ENCODE data around the gene EHD1. TPM values are rescaled to one million over a fixed set of nuclear protein-coding genes. Genes with fewer than 3 reads are reported as not detected.
A peak's percentile ranks its signal among the peaks of the same experiment; 100 is the strongest.

Gene EHD1
- total RNA-seq, 2 donors from 2014 or later = 136 to 159 TPM

DNA sequence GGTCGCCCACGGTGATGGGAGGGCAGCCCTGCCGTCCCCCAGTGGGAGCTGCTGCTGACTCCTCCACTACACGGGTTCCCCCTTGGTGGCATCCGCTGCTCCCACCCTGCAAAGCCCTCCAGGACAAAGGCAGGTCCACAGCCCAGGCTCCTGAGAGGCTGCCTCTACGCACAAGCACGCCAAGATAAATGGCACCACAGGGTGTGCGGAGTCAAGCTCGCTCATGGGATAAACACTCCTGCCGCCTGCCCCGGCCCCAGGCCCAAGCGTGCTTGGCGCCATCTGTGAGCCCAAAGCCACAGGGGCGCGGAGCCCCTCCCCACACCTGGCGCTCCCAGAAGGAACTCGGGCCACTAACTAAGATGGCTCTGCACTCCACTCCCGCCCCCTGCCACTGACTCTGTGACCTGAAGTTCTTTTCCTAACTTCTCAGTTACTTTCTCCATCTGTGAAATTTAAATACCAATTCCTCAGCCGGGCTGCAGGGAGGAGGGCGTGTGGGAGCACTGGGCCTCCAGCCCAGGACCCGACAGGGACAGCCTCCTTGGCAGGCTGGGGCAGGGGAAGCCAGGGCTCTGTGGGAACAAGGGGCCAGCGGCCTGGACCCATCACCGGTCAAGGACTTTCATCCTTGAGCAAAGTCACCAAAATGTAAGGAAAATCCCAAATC lies 14.9 kb downstream of the EHD1 start:
- Mint-ChIP-seq H3K27ac (peak overlapping the region; percentile 93), H3K36me3 (ENCODE audit: insufficient read depth in 2 of 2) (peaks cover 15 to 34% of the 10 kb centered on the region in 2 donors), H3K4me1 (ENCODE audit: low read depth) (peaks cover 99% of the 10 kb centered on the region), H3K4me3 (peak overlapping the region; percentile 90 to 96), H3K27me3 (ENCODE audit: low read depth) (no peaks in the 10 kb centered on the region), H3K9me3 (no peaks in the 10 kb centered on the region)
- ATAC-seq (replicated peaks in 1 of 2) = no peak
- no peak for DNase-seq

DNA sequence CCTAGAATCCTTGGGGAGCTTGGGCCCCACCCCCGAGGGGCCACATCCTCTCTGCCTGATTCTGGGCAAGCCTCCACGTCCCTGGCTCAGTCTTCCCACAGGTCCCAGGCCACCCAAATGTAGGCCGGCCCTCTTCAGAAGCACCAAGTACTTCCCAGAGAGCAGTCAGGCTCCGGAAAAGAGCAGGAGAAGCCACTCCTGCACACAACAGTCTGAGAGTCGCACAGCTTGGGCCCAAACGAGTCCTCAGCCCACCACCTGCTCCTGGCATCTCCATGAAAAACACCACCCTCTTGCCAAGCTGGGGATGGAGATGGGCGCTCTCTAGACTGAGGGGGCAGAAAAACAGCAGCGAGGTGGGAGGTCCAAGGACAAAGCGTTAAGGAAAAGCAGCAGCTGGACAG lies 15.4 kb downstream of the EHD1 start:
- ATAC-seq (replicated peaks in 1 of 2) (no peak), DNase-seq (no peak)
- peaks cover 99% of the 10 kb centered on the region for H3K4me1 Mint-ChIP-seq (ENCODE audit: low read depth)
- no peaks in the 10 kb centered on the region for H3K27me3 Mint-ChIP-seq (ENCODE audit: low read depth)
- peak overlapping the region; percentile 90 to 96 for H3K4me3 Mint-ChIP-seq
- peaks cover 10 to 31% of the 10 kb centered on the region in 2 donors for H3K36me3 Mint-ChIP-seq (ENCODE audit: insufficient read depth in 2 of 2)
- H3K9me3 Mint-ChIP-seq = no peaks in the 10 kb centered on the region
- H3K27ac Mint-ChIP-seq = peak overlapping the region; percentile 93

DNA sequence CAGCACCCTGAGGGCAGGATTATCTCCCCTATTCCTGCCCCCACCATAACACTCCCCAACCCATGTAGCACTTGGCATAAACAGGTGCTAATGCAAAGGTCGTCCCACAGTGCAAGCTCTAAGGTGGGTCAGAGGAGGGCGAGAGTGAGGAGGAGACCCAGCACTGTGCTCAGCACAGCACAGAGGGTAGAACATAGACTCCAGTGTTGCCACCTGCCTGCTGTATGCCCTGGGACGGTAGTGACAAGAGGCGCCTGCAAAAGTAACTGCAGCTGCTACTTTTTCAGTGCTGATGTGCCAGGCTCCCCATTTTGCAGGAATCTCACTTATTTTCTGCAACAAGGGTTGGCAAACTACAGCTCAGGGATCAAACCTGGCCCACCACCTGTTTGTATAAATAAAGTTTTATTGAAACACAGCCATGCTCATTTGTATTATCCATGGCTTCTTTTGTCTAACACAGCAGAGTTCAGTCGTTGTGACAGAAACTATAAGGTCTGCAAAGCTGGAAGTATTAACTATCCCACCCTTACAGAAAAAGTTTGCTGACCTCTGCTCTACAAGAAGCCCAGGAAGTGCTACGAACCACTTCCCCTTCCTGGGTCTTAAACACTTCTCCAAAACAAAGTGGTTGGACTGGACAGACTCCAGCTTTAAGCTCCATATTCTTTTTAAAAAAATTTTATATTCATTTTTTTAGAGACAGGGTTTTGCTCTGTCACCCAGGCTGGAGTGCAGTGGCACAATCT lies 17.0 kb downstream of the EHD1 start:
- ATAC-seq (replicated peaks in 1 of 2) = no peak
- H3K27ac Mint-ChIP-seq = no peak overlapping the region
- no peaks in the 10 kb centered on the region for H3K27me3 Mint-ChIP-seq (ENCODE audit: low read depth)
- H3K9me3 Mint-ChIP-seq = no peaks in the 10 kb centered on the region
- H3K4me3 Mint-ChIP-seq = peak overlapping the region; percentile 76 to 90
- H3K36me3 Mint-ChIP-seq (ENCODE audit: insufficient read depth in 2 of 2) = peaks cover 7 to 27% of the 10 kb centered on the region in 2 donors
- peaks cover 95% of the 10 kb centered on the region for H3K4me1 Mint-ChIP-seq (ENCODE audit: low read depth)
- peak in 1 of 2 donors; percentile 45 for DNase-seq

DNA sequence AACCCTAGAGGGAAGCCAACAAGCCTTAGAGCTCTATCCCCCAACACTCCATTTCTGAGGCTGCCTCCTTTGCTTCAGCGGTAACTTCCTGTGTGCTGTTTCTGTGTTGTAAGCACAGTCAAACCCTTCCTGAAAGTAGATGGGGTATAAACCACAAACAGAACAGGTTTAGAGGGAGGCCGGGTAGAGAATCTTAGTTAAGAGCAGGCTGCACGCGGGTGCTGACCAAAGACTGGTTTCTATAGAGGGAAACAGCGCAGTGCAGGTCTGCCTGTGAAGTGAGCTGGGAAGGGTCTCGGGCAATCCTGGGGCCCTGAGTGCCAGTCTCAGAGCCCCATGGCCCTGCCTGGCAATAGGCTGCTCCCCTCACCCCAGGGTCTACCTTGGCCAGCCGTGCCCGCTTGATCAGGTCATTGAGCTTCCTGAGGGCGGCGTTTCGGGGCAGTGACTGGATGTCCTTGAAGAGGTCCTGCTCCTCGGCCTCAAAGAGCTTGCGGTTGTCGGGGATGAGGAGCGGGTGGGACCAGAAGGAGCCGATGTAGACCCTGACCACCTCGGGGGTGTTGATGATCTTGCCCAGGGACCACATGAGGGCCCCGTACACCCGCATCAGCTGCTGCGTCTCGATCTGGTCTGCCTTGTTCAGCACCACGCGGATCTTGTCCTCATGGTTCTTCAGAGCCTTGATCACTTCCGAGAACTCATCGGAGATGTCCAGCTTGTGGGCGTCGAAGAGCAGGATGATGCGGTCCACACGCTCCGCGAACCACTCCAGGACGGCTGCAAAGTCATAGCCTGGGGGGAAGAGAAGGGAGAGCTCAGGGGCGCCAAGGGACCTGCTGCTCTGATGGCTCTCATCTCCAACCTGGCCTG lies 18.6 kb downstream of the EHD1 start:
- H3K4me3 Mint-ChIP-seq = peak overlapping the region; percentile 83 to 93
- H3K4me1 Mint-ChIP-seq (ENCODE audit: low read depth) = peaks cover 95% of the 10 kb centered on the region

DNA sequence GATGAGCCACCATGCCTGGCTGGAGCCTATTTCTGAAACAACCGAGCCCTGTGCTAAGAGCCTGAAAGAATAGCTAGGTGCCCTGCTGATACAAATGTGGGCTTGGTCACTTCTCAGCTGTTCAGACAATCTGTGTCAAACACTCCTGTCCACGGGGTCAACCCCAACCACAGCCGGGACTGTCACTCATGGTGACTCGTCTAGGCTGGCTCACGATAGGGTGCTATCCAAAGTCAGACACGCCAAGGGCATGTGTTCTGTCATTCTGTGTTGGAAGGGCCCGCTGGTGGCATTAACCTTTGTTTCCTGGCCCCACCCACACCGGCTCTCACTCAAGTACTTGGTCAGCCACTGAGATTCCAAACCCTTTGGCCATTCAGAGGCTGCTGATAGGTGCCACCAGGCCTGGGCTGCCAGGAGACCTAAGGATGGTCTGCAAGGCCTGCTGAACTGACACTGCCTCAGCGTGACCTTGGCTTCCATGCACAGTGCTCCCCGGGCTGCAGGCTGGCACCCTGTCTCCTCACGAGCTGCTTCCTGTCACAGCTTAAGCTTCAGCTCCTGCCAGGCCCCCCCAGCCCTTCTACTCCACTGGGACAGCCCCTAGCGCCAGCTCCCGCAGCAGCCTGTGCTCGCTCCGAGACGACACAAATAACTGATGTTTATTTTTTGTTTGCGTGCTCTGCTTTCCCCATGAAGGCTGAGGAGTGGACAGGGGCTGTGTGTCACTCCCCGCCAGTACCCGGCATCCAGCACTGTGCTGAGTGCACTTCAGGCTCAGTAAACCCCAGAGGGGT lies 19.8 kb downstream of the EHD1 start:
- DNase-seq (peak; percentile 74 to 78), ATAC-seq (replicated peaks in 1 of 2) (peak; percentile 48 to 52)
- H3K27me3 Mint-ChIP-seq (ENCODE audit: low read depth) = no peaks in the 10 kb centered on the region
- H3K4me3 Mint-ChIP-seq = peak overlapping the region; percentile 83 to 93
- peaks cover 12 to 30% of the 10 kb centered on the region in 2 donors for H3K36me3 Mint-ChIP-seq (ENCODE audit: insufficient read depth in 2 of 2)
- peaks cover 95% of the 10 kb centered on the region for H3K4me1 Mint-ChIP-seq (ENCODE audit: low read depth)
- no peaks in the 10 kb centered on the region for H3K9me3 Mint-ChIP-seq
- H3K27ac Mint-ChIP-seq = peak overlapping the region; percentile 98

More for the DNA sequence above, 18.6 kb downstream of the EHD1 start:
- H3K9me3 Mint-ChIP-seq = no peaks in the 10 kb centered on the region
- peaks cover 7 to 26% of the 10 kb centered on the region in 2 donors for H3K36me3 Mint-ChIP-seq (ENCODE audit: insufficient read depth in 2 of 2)
- no peaks in the 10 kb centered on the region for H3K27me3 Mint-ChIP-seq (ENCODE audit: low read depth)
- ATAC-seq (replicated peaks in 1 of 2) (peak; percentile 64 to 76), DNase-seq (peak; percentile 77 to 85)
- peak overlapping the region; percentile 98 for H3K27ac Mint-ChIP-seq

DNA sequence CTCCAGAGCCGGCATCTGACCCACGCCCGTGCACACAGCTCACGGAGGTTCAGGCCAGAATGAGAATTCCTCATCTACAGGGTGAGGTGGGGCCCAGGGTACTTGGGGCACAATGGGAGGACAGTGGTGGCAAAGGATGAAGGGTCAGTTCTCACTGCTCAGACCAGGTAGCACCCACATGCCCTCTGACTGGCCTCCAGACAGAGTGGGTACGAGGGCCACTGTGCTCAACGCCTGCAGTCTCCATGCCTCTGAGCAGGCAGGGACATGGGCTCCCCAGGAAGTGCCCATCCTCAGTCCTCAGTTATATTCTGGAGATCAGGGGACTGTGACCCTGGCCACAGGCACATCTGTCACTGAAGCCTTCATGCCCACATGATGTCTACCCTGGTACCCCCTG lies 20.9 kb downstream of the EHD1 start:
- Mint-ChIP-seq H3K4me1 (ENCODE audit: low read depth) (peaks cover 95% of the 10 kb centered on the region), H3K9me3 (no peaks in the 10 kb centered on the region), H3K27ac (peak overlapping the region; percentile 24), H3K36me3 (ENCODE audit: insufficient read depth in 2 of 2) (peaks cover 15 to 32% of the 10 kb centered on the region in 2 donors), H3K4me3 (peak overlapping the region; percentile 40 to 53), H3K27me3 (ENCODE audit: low read depth) (no peaks in the 10 kb centered on the region)
- no peak for DNase-seq
- no peak for ATAC-seq (replicated peaks in 1 of 2)

DNA sequence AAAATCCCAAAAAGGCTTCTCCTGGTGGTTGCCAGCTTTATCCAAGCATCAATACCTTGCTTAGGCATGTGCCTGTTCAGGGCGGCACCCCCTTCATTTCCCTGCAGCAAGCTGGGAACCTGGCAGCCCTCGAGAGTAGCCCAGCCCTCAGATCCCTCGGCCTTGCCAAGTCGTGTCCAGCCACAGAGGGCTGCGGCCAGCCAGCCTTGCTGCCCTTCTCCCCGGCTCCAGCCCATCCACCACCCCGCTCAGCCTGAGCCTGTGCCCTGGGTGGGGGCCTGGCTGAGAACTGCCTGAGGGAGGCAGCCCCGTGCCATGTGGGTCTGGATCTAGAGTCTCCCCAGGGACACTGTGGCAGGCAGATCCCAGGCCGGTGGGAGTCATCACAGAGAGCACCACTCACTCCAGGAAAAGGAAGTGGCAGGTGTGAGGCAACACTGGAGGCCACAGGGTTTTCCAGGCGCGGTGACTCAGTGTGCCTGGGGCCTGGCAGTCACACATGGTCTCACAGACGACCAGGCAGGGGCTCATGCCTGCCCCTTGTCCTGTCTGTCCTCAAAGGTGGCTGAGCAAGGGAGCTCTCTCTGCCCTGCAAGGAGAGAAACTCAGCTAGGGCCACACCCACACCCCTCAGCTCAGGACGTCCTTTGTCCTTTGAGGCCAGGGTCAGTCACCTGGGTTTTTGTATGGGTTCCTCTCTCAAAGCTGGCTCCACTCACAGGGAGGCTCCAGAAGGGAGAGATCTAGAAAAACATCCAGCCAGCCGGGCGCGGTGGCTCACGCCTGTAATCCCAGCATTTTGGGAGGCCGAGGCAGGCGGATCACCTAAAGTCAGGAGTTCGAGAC lies 21.8 kb downstream of the EHD1 start:
- Mint-ChIP-seq H3K4me1 (ENCODE audit: low read depth) (peaks cover 96% of the 10 kb centered on the region), H3K36me3 (ENCODE audit: insufficient read depth in 2 of 2) (peaks cover 15 to 32% of the 10 kb centered on the region in 2 donors), H3K4me3 (peak overlapping the region; percentile 67 to 91), H3K27me3 (ENCODE audit: low read depth) (no peaks in the 10 kb centered on the region), H3K27ac (peak overlapping the region; percentile 91), H3K9me3 (no peaks in the 10 kb centered on the region)
- peak; percentile 31 to 51 for ATAC-seq (replicated peaks in 1 of 2)
- DNase-seq = peak; percentile 83

DNA sequence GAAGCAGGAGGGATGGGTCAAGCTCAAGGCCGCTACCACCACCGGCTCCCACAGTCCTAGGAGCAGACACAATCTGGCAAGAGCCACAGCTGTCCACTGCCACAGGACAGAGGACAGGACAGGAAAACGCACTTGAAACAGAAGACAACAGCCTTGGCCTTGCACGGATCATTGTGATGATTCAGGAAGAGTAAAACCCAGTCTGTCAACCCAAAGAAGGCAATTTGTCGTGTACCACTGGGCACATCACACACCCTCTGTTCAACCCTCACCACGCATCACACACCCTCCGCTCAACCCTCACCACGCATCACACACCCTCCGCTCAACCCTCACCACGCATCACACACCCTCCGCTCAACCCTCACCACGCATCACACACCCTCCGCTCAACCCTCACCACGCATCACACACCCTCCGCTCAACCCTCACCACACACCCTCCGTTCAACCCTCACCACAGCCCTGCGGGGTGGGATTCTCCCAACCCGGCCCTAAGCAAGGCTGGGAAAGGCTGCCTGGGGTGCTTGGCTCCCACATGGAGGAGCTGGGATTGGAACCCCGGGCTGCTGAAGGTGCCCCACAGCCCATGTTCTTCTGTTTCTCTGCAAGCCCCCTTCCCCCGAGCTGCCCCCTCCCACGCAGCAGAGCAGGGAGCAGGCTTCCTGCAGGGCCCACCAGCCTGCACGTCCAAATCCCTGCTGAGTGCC lies 22.7 kb downstream of the EHD1 start:
- peaks cover 96% of the 10 kb centered on the region for H3K4me1 Mint-ChIP-seq (ENCODE audit: low read depth)

DNA sequence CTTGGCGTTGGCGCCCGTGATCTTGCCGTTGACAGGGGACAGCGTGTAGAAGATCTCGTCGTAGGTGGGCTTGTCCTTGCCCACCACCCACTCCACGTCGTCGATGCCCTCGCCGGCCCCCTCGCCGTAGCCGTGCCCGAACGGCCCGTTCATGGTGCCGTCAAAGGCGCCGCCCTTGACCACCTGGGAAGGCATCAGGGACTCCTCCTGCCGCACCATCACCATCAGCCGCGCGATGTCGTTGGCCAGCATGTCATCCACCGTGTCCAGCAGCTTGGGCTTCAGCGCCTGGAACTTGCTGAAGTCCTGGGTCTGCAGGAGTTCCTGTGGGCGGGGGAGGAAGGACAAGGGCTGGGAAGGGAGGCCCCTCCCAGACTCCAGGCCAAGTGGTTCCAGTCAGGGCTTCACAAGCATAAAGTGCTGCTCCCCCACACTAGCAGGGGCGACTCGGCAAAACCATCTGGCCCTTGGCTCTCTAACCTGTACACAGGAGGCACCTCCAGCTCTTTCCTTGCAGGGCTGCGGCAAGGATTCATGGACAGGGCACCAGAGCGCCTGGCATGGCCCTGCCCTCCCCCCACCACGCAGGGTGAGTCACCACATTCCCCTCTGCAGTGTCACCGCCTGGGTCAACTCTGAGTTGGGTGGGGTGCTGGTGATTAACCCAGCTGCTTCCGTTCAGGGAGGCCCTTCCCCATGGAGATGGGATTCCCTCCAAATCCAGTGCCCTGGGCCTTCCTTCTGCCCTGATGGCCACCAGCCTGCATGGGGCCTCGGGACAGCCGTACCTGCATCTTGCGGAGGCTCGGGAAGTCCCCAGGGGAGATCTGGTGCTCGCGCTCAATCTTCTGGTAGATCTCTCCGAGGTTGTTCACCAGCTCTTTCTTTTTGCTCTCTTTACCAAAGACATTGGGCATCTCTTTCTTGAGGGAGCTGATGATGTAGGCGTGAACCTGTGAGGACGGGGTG lies 23.6 kb downstream of the EHD1 start:
- H3K9me3 Mint-ChIP-seq = no peaks in the 10 kb centered on the region
- H3K36me3 Mint-ChIP-seq (ENCODE audit: insufficient read depth in 2 of 2) = peaks cover 14 to 28% of the 10 kb centered on the region in 2 donors
- peak overlapping the region; percentile 91 for H3K27ac Mint-ChIP-seq
- peaks cover 96% of the 10 kb centered on the region for H3K4me1 Mint-ChIP-seq (ENCODE audit: low read depth)
- DNase-seq = peak; percentile 59 to 70
- no peak for ATAC-seq (replicated peaks in 1 of 2)
- H3K4me3 Mint-ChIP-seq = peak overlapping the region; percentile 67 to 91
- no peaks in the 10 kb centered on the region for H3K27me3 Mint-ChIP-seq (ENCODE audit: low read depth)

More for the DNA sequence above, 22.7 kb downstream of the EHD1 start:
- H3K36me3 Mint-ChIP-seq (ENCODE audit: insufficient read depth in 2 of 2) = peaks cover 15 to 32% of the 10 kb centered on the region in 2 donors
- peak overlapping the region; percentile 67 to 91 for H3K4me3 Mint-ChIP-seq
- H3K27ac Mint-ChIP-seq = peak overlapping the region; percentile 91
- DNase-seq (no peak), ATAC-seq (replicated peaks in 1 of 2) (no peak)
- no peaks in the 10 kb centered on the region for H3K9me3 Mint-ChIP-seq
- no peaks in the 10 kb centered on the region for H3K27me3 Mint-ChIP-seq (ENCODE audit: low read depth)

DNA sequence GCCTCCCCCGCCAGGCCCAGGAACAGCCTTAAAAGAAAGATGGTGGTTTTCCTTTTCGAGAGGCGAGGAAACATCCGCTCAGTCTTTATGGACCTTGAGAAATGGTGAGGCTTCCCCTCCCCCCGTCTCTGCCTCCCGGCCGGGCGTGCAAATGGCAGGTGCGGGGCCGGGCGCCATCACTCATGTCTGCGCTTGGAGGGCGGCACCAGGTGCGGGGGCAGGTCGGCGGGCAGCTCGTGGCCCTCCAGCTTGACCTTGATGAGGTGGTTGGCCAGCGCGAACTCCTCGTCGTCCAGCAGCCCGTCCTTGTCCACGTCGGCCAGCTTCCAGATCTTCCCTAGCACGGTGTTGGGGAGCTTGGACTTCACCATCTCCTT lies 24.3 kb downstream of the EHD1 start:
- peak overlapping the region; percentile 51 for H3K27ac Mint-ChIP-seq
- peaks cover 96% of the 10 kb centered on the region for H3K4me1 Mint-ChIP-seq (ENCODE audit: low read depth)
- H3K27me3 Mint-ChIP-seq (ENCODE audit: low read depth) = no peaks in the 10 kb centered on the region
- DNase-seq (no peak), ATAC-seq (replicated peaks in 1 of 2) (no peak)
- H3K4me3 Mint-ChIP-seq = peak overlapping the region; percentile 67 to 91
- peaks cover 14 to 25% of the 10 kb centered on the region in 2 donors for H3K36me3 Mint-ChIP-seq (ENCODE audit: insufficient read depth in 2 of 2)
- H3K9me3 Mint-ChIP-seq = no peaks in the 10 kb centered on the region

All from activated T-cell treated with anti-CD3 and anti-CD28 coated beads, Interleukin-2, amount 50 U/mL, for 72 hours (primary cell).